Breast epithelium (tissue), 4 donors: ENCODE results near the gene GPR32. TPM values are rescaled to one million over a fixed set of nuclear protein-coding genes. Genes with fewer than 3 reads are reported as not detected.
"Not testable (repeated sequence)": the region's sequence is repeated elsewhere in the genome, so short reads cannot be mapped to it uniquely, and the experiment has no call there.

Experiments used
- DNase-seq, 2 donors: peaks; one replicate each; pipeline ENCODE4 v3.0.0-alpha.2; 2019; ENCODE audit warnings: low spot score in 2 of 2
- H3K27ac ChIP-seq, 2 donors: fragments of 200-600 bp; sonication (generic) in 1 of 2; one replicate each; pipeline ENCODE4 v1.5.1; 2016 to 2019; ENCODE audit warnings: mild to moderate bottlenecking in 1 of 2
- H3K27me3 ChIP-seq, 2 donors: fragments of 200-600 bp; sonication (generic) in 1 of 2; one replicate each; pipeline versions ENCODE4 v1.5.1 to v1.6.0; 2017 to 2019; ENCODE audit warnings: control low read depth in 1 of 2, mild to moderate bottlenecking in 1 of 2
- H3K36me3 ChIP-seq: fragments of 200-600 bp; one replicate; pipeline ENCODE4 v1.5.1; 2019
- H3K4me1 ChIP-seq, 2 donors: fragments of 200-600 bp; sonication (generic); one replicate each; pipeline ENCODE4 v1.5.1; 2016 to 2019; ENCODE audit warnings: control low read depth in 1 of 2
- H3K4me3 ChIP-seq, 3 donors: fragments of 200-600 bp; sonication (generic); 1 replicate in 2 of 3; 2 replicates in 1 of 3; pipeline ENCODE4 v1.5.1; 2016 to 2019; ENCODE audit warnings: mild to moderate bottlenecking in 3 of 3, moderate library complexity in 2 of 3
- H3K9me3 ChIP-seq, 2 donors: fragments of 200-600 bp; sonication (generic) in 1 of 2; one replicate each; pipeline ENCODE4 v1.5.1; 2016 to 2019; ENCODE audit warnings: control low read depth in 1 of 2
- POLR2A ChIP-seq: fragments of 450-650 bp; IDR thresholded peaks from one replicate; pipeline ENCODE4 v1.6.1; 2016; ENCODE audit warnings: antibody characterized with exemption, mild to moderate bottlenecking, moderate library complexity
- POLR2AphosphoS5 ChIP-seq, 3 donors: sonication (generic); formaldehyde crosslinking; IDR thresholded peaks; one replicate each; pipeline ENCODE4 v1.6.1; 2017; ENCODE audit warnings: antibody characterized with exemption in 3 of 3
- intact Hi-C: fragments of 100-400 bp; cut with DNase I; formaldehyde crosslinking; loops from one replicate; pipeline ENCODE4 v1.15.1; 2023; ENCODE audit warnings: low total_unique reads
- total RNA-seq, 3 donors: library from RNA; depleted of rRNA; stranded (reverse); fragments of >200 nt; gene quantifications; one replicate each; pipeline ENCODE4 v1.1.0, GENCODE V29; 2016
- TF ChIP-seq, protein P1 (sequence below), 3 donors: fragments of 450-650 bp; IDR thresholded peaks; one replicate each; pipeline ENCODE4 v1.5.1; 2016 to 2017; ENCODE audit warnings: antibody characterized with exemption in 3 of 3, mild to moderate bottlenecking in 3 of 3, moderate library complexity in 3 of 3

GPR32 gene
- total RNA-seq, 3 donors from 2014 or later, result not detected

GRCh38 chr19:50739914-50740426, 30.3 kb upstream of the GPR32 start:
- H3K4me3 ChIP-seq, result no peak overlapping the region
- H3K4me1 ChIP-seq, result no peaks in the 10 kb centered on the region
- H3K9me3 ChIP-seq, result no peaks in the 10 kb centered on the region
- no peak for DNase-seq
- H3K27ac ChIP-seq, result no peak overlapping the region
- peaks cover 0 to 71% of the 10 kb centered on the region in 2 donors for H3K27me3 ChIP-seq
- intact Hi-C loops, result no loop called here
- H3K36me3 ChIP-seq, result no peaks in the 10 kb centered on the region
- TF ChIP-seq POLR2A (no peak), POLR2AphosphoS5 (IDR thresholded peaks at IDR 0.05) (no peak)
- TF ChIP-seq, protein P1, sequence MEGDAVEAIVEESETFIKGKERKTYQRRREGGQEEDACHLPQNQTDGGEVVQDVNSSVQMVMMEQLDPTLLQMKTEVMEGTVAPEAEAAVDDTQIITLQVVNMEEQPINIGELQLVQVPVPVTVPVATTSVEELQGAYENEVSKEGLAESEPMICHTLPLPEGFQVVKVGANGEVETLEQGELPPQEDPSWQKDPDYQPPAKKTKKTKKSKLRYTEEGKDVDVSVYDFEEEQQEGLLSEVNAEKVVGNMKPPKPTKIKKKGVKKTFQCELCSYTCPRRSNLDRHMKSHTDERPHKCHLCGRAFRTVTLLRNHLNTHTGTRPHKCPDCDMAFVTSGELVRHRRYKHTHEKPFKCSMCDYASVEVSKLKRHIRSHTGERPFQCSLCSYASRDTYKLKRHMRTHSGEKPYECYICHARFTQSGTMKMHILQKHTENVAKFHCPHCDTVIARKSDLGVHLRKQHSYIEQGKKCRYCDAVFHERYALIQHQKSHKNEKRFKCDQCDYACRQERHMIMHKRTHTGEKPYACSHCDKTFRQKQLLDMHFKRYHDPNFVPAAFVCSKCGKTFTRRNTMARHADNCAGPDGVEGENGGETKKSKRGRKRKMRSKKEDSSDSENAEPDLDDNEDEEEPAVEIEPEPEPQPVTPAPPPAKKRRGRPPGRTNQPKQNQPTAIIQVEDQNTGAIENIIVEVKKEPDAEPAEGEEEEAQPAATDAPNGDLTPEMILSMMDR (IDR thresholded peaks at IDR 0.05), result no peak

- no peak overlapping the region for H3K4me3 ChIP-seq
- intact Hi-C loops, result no loop called here
- TF ChIP-seq POLR2A (no peak), POLR2AphosphoS5 (IDR thresholded peaks at IDR 0.05) (no peak)
- TF ChIP-seq, protein P1 (IDR thresholded peaks at IDR 0.05), result no peak
- DNase-seq, result no peak
- H3K9me3 ChIP-seq, result no peaks in the 10 kb centered on the region
- H3K4me1 ChIP-seq, result no peaks in the 10 kb centered on the region
- H3K27me3 ChIP-seq, result peaks cover 0 to 61% of the 10 kb centered on the region in 2 donors
- H3K27ac ChIP-seq, result no peak overlapping the region
- H3K36me3 ChIP-seq, result no peaks in the 10 kb centered on the region
Measured at GRCh38 chr19:50741179-50741933, 28.9 kb upstream of the GPR32 start.

GRCh38 chr19:50743537-50743936, 26.7 kb upstream of the GPR32 start:
- intact Hi-C loops, result no loop called here

DNA sequence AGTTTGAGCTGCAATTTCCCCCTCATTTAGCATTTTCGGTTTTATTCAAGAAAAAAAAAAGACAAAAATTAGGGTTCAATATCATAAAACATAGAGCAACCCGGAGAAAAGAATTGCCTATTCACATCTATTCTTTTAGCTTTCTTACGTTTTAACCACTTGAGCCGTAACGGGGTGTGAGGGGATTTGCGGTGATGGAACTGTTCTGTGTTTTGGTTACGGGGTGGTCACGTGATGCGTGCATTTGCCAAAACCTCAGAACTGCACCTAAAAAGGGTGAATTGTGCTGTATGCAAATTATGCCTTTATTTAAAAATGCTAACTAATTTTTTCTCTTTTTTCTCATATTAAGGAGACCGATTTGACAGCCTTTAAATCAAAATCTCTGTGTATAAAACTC, 25.0 kb upstream of the GPR32 start:
- no peak for DNase-seq
- peaks cover 0 to 26% of the 10 kb centered on the region in 2 donors for H3K27me3 ChIP-seq
- H3K9me3 ChIP-seq, result no peaks in the 10 kb centered on the region
- intact Hi-C loops, result no loop called here
- H3K27ac ChIP-seq, result no peak overlapping the region
- H3K4me1 ChIP-seq, result no peaks in the 10 kb centered on the region
- TF ChIP-seq POLR2A, result no peak
- TF ChIP-seq, protein P1 (IDR thresholded peaks at IDR 0.05), result no peak
- no peak for TF ChIP-seq POLR2AphosphoS5 (IDR thresholded peaks at IDR 0.05)
- H3K4me3 ChIP-seq, result no peak overlapping the region
- H3K36me3 ChIP-seq, result no peaks in the 10 kb centered on the region

More at GRCh38 chr19:50743537-50743936, 26.7 kb upstream of the GPR32 start:
- Histone ChIP-seq H3K9me3 (no peaks in the 10 kb centered on the region), H3K27ac (no peak overlapping the region), H3K27me3 (peaks cover 0 to 40% of the 10 kb centered on the region in 2 donors), H3K4me1 (no peaks in the 10 kb centered on the region), H3K36me3 (no peaks in the 10 kb centered on the region), H3K4me3 (no peak overlapping the region)
- no peak for DNase-seq
- TF ChIP-seq POLR2A, result no peak
- TF ChIP-seq POLR2AphosphoS5 (IDR thresholded peaks at IDR 0.05), result no peak
- TF ChIP-seq, protein P1 (IDR thresholded peaks at IDR 0.05), result no peak

DNA sequence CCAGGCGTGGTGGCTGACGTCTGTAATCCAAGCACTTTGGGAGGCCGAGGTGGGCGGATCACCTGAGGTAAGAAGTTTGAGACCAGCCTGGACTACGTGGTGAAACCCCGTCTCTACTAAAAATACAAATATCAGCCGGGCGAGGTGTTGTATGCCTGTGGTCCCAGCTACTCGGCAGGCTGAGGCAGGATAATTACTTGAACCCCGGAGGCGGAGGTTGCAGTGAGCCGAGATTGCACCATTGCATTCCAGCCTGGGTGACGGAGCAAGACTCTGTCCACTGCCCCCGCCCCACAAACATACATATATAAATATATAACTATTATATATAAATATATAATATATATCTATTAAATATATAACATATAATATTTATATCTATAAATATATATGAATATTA, 23.1 kb upstream of the GPR32 start:
- DNase-seq, H3K4me1 ChIP-seq, H3K36me3 ChIP-seq, H3K4me3 ChIP-seq, intact Hi-C loops, H3K27ac ChIP-seq, H3K9me3 ChIP-seq: not testable (repeated sequence)
- H3K27me3 ChIP-seq, result peaks cover 0 to 20% of the 10 kb centered on the region in 2 donors
